Osteoblast (primary cell): ENCODE results near the gene KIF4A. TPM values are rescaled to one million over a fixed set of nuclear protein-coding genes. Genes with fewer than 3 reads are reported as not detected.
"Not testable (repeated sequence)": the region's sequence is repeated elsewhere in the genome, so short reads cannot be mapped to it uniquely, and the experiment has no call there.

Experiments
- DNase-seq: peaks from one replicate; pipeline ENCODE4 v3.0.0; 2011; ENCODE audit warnings: low spot score, mixed read lengths; ENCODE audit not compliant: insufficient read length; ENCODE audit errors: missing footprints
- H2AFZ ChIP-seq: 2 replicates; pipeline ENCODE4 v1.6.0; 2011; ENCODE audit warnings: mild to moderate bottlenecking, low read length
- H3K27ac ChIP-seq: 2 replicates; pipeline ENCODE4 v1.5.1; 2011; ENCODE audit warnings: mild to moderate bottlenecking, low read depth, low read length, moderate library complexity
- H3K27me3 ChIP-seq: 2 replicates; pipeline ENCODE4 v1.6.0; 2012; ENCODE audit warnings: mild to moderate bottlenecking, control low read depth, inconsistent platforms, low read length, moderate library complexity; ENCODE audit not compliant: insufficient read depth
- H3K36me3 ChIP-seq: 2 replicates; pipeline ENCODE4 v1.5.1; 2011; ENCODE audit warnings: mild to moderate bottlenecking, low read length, control low read depth, moderate library complexity; ENCODE audit not compliant: insufficient read depth
- H3K4me1 ChIP-seq: 2 replicates; pipeline ENCODE4 v1.5.1; 2011; ENCODE audit warnings: mild to moderate bottlenecking, low read length, control low read depth, moderate library complexity; ENCODE audit not compliant: insufficient read depth
- H3K4me2 ChIP-seq: 2 replicates; pipeline ENCODE4 v1.6.0; 2011; ENCODE audit warnings: mild to moderate bottlenecking, low read length; ENCODE audit not compliant: insufficient read depth
- H3K4me3 ChIP-seq: fragments of 200-600 bp; sonication (generic); 3 replicates; pipeline ENCODE4 v1.5.1; 2012; ENCODE audit warnings: mild to moderate bottlenecking, low read length, inconsistent platforms; ENCODE audit not compliant: insufficient read depth
- H3K79me2 ChIP-seq: 2 replicates; pipeline ENCODE4 v1.6.0; 2012; ENCODE audit warnings: mild to moderate bottlenecking, low read length, control low read depth, inconsistent platforms; ENCODE audit not compliant: insufficient read depth
- H3K9me3 ChIP-seq: 2 replicates; pipeline ENCODE4 v1.5.1; 2011; ENCODE audit warnings: low read depth, low read length, control low read depth
- H4K20me1 ChIP-seq: 2 replicates; pipeline ENCODE4 v1.6.0; 2012; ENCODE audit warnings: mild to moderate bottlenecking, low read length, control low read depth; ENCODE audit not compliant: insufficient read depth
- CTCF ChIP-seq: IDR thresholded peaks from 2 replicates; pipeline ENCODE4 v1.5.1; 2011; ENCODE audit warnings: mild to moderate bottlenecking, low read depth, low read length, moderate library complexity; ENCODE audit errors: extremely low read depth
- total RNA-seq: library from RNA; depleted of rRNA; stranded (reverse); fragments of >200 nt; gene quantifications from 2 replicates; pipeline ENCODE4 v1.2.3, GENCODE V29; 2012

The KIF4A gene
- total RNA-seq, 1 donor: 2.2 TPM

- Histone ChIP-seq H3K27me3 (no peaks in the 10 kb centered on the region), H2AFZ (no peak overlapping the region), H3K4me3 (no peak overlapping the region), H3K27ac (no peak overlapping the region), H3K36me3 (no peaks in the 10 kb centered on the region), H3K4me2 (no peak overlapping the region), H3K9me3 (peaks cover 3% of the 10 kb centered on the region), H3K79me2 (no peaks in the 10 kb centered on the region), H4K20me1 (no peaks in the 10 kb centered on the region), H3K4me1 (no peaks in the 10 kb centered on the region)
- TF ChIP-seq CTCF: no peak
- no peak for DNase-seq
These were observed 64.8 kb downstream of the KIF4A start for GRCh38 chrX:70354716-70355115.

- Histone ChIP-seq H3K79me2 (no peaks in the 10 kb centered on the region), H3K4me2 (no peak overlapping the region), H3K9me3 (peaks cover 3% of the 10 kb centered on the region), H3K4me3 (no peak overlapping the region), H4K20me1 (no peaks in the 10 kb centered on the region), H3K27ac (no peak overlapping the region), H3K36me3 (no peaks in the 10 kb centered on the region), H3K27me3 (no peaks in the 10 kb centered on the region), H3K4me1 (no peaks in the 10 kb centered on the region), H2AFZ (no peak overlapping the region)
- no peak for DNase-seq
- TF ChIP-seq CTCF: no peak
These were observed 69.6 kb downstream of the KIF4A start for GRCh38 chrX:70359458-70359857.

GRCh38 chrX:70360366-70360765 lies 70.5 kb downstream of the KIF4A start:
- no peak for DNase-seq
- H3K4me1 ChIP-seq: no peaks in the 10 kb centered on the region
- H3K36me3 ChIP-seq: no peaks in the 10 kb centered on the region
- H4K20me1 ChIP-seq: no peaks in the 10 kb centered on the region
- H3K4me3 ChIP-seq: no peak overlapping the region
- H3K27ac ChIP-seq: no peak overlapping the region
- H2AFZ ChIP-seq: no peak overlapping the region
- TF ChIP-seq CTCF: no peak
- H3K4me2 ChIP-seq: no peak overlapping the region
- no peaks in the 10 kb centered on the region for H3K79me2 ChIP-seq
- peaks cover 3% of the 10 kb centered on the region for H3K9me3 ChIP-seq
- no peaks in the 10 kb centered on the region for H3K27me3 ChIP-seq

- H2AFZ ChIP-seq, H3K36me3 ChIP-seq, H3K27me3 ChIP-seq, DNase-seq, H3K4me1 ChIP-seq, H3K27ac ChIP-seq, H3K4me2 ChIP-seq, H3K9me3 ChIP-seq, H3K4me3 ChIP-seq, H4K20me1 ChIP-seq, H3K79me2 ChIP-seq: not testable (repeated sequence)
These were observed 78.8 kb downstream of the KIF4A start for GRCh38 chrX:70368731-70369130.
